Measurements from ENCODE around the gene CCDC192.
"Not testable (repeated sequence)": the region's sequence is repeated elsewhere in the genome, so short reads cannot be mapped to it uniquely, and the experiment has no call there.

DNA sequence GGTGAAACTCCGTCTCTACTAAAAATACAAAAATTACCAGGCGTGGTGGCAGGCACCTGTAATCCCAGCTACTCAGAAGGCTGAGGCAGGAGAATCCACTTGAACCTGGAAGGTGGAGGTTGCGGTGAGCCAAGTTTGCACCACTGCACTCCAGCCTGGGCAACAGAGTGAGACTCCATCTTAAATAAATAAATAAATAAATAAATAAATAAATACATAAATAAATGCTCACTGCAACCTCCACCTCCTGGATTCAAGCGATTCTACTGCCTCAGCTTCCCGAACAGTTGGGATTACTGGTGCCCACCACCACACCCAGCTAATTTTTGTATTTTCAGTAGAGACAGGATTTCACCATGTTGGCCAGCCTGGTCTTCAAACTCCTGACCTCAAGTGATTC is 144.4 kb downstream of the CCDC192 start:
- not testable (repeated sequence) for TF ChIP-seq ZNF184 (tag by site-specific recombination; IDR thresholded peaks at IDR 0.05); ZNF629 (tag by site-specific recombination; IDR thresholded peaks at IDR 0.05); ZBTB7A (tag by site-specific recombination; IDR thresholded peaks at IDR 0.05; ENCODE audit: low read depth); ZBTB17 (tag by site-specific recombination; IDR thresholded peaks at IDR 0.05); YY2 (tag by site-specific recombination; IDR thresholded peaks at IDR 0.05)
- TF ChIP-seq, protein P1, sequence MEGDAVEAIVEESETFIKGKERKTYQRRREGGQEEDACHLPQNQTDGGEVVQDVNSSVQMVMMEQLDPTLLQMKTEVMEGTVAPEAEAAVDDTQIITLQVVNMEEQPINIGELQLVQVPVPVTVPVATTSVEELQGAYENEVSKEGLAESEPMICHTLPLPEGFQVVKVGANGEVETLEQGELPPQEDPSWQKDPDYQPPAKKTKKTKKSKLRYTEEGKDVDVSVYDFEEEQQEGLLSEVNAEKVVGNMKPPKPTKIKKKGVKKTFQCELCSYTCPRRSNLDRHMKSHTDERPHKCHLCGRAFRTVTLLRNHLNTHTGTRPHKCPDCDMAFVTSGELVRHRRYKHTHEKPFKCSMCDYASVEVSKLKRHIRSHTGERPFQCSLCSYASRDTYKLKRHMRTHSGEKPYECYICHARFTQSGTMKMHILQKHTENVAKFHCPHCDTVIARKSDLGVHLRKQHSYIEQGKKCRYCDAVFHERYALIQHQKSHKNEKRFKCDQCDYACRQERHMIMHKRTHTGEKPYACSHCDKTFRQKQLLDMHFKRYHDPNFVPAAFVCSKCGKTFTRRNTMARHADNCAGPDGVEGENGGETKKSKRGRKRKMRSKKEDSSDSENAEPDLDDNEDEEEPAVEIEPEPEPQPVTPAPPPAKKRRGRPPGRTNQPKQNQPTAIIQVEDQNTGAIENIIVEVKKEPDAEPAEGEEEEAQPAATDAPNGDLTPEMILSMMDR (tag by site-specific recombination; IDR thresholded peaks at IDR 0.05) = not testable (repeated sequence)
- TF ChIP-seq, protein P2, sequence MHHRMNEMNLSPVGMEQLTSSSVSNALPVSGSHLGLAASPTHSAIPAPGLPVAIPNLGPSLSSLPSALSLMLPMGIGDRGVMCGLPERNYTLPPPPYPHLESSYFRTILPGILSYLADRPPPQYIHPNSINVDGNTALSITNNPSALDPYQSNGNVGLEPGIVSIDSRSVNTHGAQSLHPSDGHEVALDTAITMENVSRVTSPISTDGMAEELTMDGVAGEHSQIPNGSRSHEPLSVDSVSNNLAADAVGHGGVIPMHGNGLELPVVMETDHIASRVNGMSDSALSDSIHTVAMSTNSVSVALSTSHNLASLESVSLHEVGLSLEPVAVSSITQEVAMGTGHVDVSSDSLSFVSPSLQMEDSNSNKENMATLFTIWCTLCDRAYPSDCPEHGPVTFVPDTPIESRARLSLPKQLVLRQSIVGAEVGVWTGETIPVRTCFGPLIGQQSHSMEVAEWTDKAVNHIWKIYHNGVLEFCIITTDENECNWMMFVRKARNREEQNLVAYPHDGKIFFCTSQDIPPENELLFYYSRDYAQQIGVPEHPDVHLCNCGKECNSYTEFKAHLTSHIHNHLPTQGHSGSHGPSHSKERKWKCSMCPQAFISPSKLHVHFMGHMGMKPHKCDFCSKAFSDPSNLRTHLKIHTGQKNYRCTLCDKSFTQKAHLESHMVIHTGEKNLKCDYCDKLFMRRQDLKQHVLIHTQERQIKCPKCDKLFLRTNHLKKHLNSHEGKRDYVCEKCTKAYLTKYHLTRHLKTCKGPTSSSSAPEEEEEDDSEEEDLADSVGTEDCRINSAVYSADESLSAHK (tag by site-specific recombination; IDR thresholded peaks at IDR 0.05) = not testable (repeated sequence)
